Measurements from ENCODE around the gene WASL.

- TF ChIP-seq CTCF (IDR thresholded peaks at IDR 0.05) (no peak), USF1 (CRISPR knock-in tag; IDR thresholded peaks at IDR 0.05) (no peak), CREB1 (CRISPR knock-in tag; IDR thresholded peaks at IDR 0.05) (no peak), ARID4B (CRISPR knock-in tag; IDR thresholded peaks at IDR 0.05; ENCODE audit: borderline replicate concordance) (no peak), ZNF512 (CRISPR knock-in tag; IDR thresholded peaks at IDR 0.05; ENCODE audit: borderline replicate concordance) (no peak), ZNF532 (CRISPR knock-in tag; IDR thresholded peaks at IDR 0.05; ENCODE audit: borderline replicate concordance) (no peak), USF2 (CRISPR knock-in tag; IDR thresholded peaks at IDR 0.05) (no peak), JAZF1 (CRISPR knock-in tag; IDR thresholded peaks at IDR 0.05) (no peak), MAX (CRISPR knock-in tag; IDR thresholded peaks at IDR 0.05) (no peak), NFYB (CRISPR knock-in tag; conservative IDR thresholded peaks at IDR 0.05; ENCODE audit: low read depth) (no peak), CREM (CRISPR knock-in tag; IDR thresholded peaks at IDR 0.05) (no peak), ATF2 (CRISPR knock-in tag; IDR thresholded peaks at IDR 0.05; ENCODE audit: borderline replicate concordance, low read depth) (no peak), SP1 (CRISPR knock-in tag; conservative IDR thresholded peaks at IDR 0.05) (no peak), E2F4 (CRISPR knock-in tag; IDR thresholded peaks at IDR 0.05; ENCODE audit: borderline replicate concordance, low read depth) (no peak)
Measured at GRCh38 chr7:123787220-123788007, 38.6 kb upstream of the WASL start.
